Mucosa of descending colon (tissue), 3 donors: ENCODE data around the gene SKP2. TPM values are rescaled to one million over a fixed set of nuclear protein-coding genes. Genes with fewer than 3 reads are reported as not detected.
"Not testable (repeated sequence)": the region's sequence is repeated elsewhere in the genome, so short reads cannot be mapped to it uniquely, and the experiment has no call there.

ENCODE experiments used
- ATAC-seq: fragments of 200-7000 bp; cut with Tn5 transposase; one replicate; pipeline ENCODE4 v1.9.1; 2020; ENCODE audit warnings: mild to moderate bottlenecking, moderate library complexity
- DNase-seq, 3 donors: peaks; one replicate each; pipeline ENCODE4 v3.0.0-alpha.2; 2020
- H3K36me3 ChIP-seq: fragments of 200-600 bp; one replicate; pipeline ENCODE4 v1.8.0; 2021; ENCODE audit warnings: low read depth, mild to moderate bottlenecking
- H3K4me1 ChIP-seq: fragments of 200-600 bp; one replicate; pipeline ENCODE4 v1.8.0; 2021; ENCODE audit warnings: low read depth, mild to moderate bottlenecking
- H3K4me3 ChIP-seq: fragments of 200-600 bp; one replicate; pipeline ENCODE4 v1.8.0; 2021; ENCODE audit warnings: mild to moderate bottlenecking
- H3K9me3 ChIP-seq: fragments of 200-600 bp; one replicate; pipeline ENCODE4 v1.8.0; 2021; ENCODE audit warnings: mild to moderate bottlenecking
- CTCF ChIP-seq: fragments of 200-600 bp; IDR thresholded peaks from one replicate; pipeline ENCODE4 v1.8.0; 2022; ENCODE audit warnings: antibody characterized with exemption, mild to moderate bottlenecking
- intact Hi-C, 2 donors: fragments of 100-400 bp; cut with DNase I in 1 of 2; cut with micrococcal nuclease in 1 of 2; formaldehyde crosslinking; loops; one replicate each; pipeline versions ENCODE4 v1.11.0 to v1.11.1; 2022; cut with DNase I, micrococcal nuclease
- total RNA-seq, 3 donors: library from RNA; stranded (reverse); fragmentation: NEBNext Ultra II Directional in 2 of 3; extraction: Animal tissue kit (Norgen Biotek cat#: 25700) in 2 of 3; gene quantifications; one replicate each; pipeline versions ENCODE4 v1.2.1 to v1.2.4, GENCODE V29; 2021 to 2023
- donor health status: DM: no; HTN: no; CAD: no; lungs with moderate emphysema.
- donor health status: DM: no; HTN: no; CAD: no.
- donor health status: DM: no; HTN: yes; CAD: no.

The SKP2 gene
- total RNA-seq, 3 donors from 2014 or later = 11.6 to 24.2 (median 16.5) TPM

- Histone ChIP-seq H3K36me3 (no peaks in the 10 kb centered on the region), H3K9me3 (peaks cover 10% of the 10 kb centered on the region), H3K4me3 (no peak overlapping the region), H3K4me1 (no peaks in the 10 kb centered on the region)
- ATAC-seq (no peak), DNase-seq (no peak)
- intact Hi-C loops = no loop called here
- no peak for TF ChIP-seq CTCF
These were observed 41.8 kb downstream of the SKP2 start for GRCh38 chr5:36193746-36194145.

- H3K4me3 ChIP-seq = no peak overlapping the region
- no peaks in the 10 kb centered on the region for H3K4me1 ChIP-seq
- H3K36me3 ChIP-seq = no peaks in the 10 kb centered on the region
- intact Hi-C loops = no loop called here
- DNase-seq (no peak), ATAC-seq (no peak)
- no peak for TF ChIP-seq CTCF
- no peaks in the 10 kb centered on the region for H3K9me3 ChIP-seq
These were observed 46.4 kb downstream of the SKP2 start for GRCh38 chr5:36198281-36198680.

GRCh38 chr5:36198783-36199182 lies 46.9 kb downstream of the SKP2 start:
- H3K4me3 ChIP-seq, DNase-seq, H3K9me3 ChIP-seq, H3K36me3 ChIP-seq, ATAC-seq, intact Hi-C loops, H3K4me1 ChIP-seq: not testable (repeated sequence)

- no peak for ATAC-seq
- Histone ChIP-seq H3K9me3 (no peaks in the 10 kb centered on the region), H3K4me3 (no peak overlapping the region), H3K4me1 (no peaks in the 10 kb centered on the region), H3K36me3 (no peaks in the 10 kb centered on the region)
- no peak for TF ChIP-seq CTCF
- no peak for DNase-seq
- intact Hi-C loops = no loop called here
These were observed 47.7 kb downstream of the SKP2 start for GRCh38 chr5:36199620-36200019.

GRCh38 chr5:36200513-36200912 lies 48.6 kb downstream of the SKP2 start:
- ATAC-seq = no peak
- TF ChIP-seq CTCF = no peak

GRCh38 chr5:36202521-36202961 lies 50.6 kb downstream of the SKP2 start:
- Histone ChIP-seq H3K4me1 (no peaks in the 10 kb centered on the region), H3K36me3 (no peaks in the 10 kb centered on the region), H3K4me3 (no peak overlapping the region), H3K9me3 (no peaks in the 10 kb centered on the region)
- DNase-seq = no peak
- ATAC-seq = no peak
- intact Hi-C loops = no loop called here
- TF ChIP-seq CTCF = no peak

More at GRCh38 chr5:36200513-36200912, 48.6 kb downstream of the SKP2 start:
- H3K4me3 ChIP-seq = no peak overlapping the region
- no peak for DNase-seq
- no peaks in the 10 kb centered on the region for H3K4me1 ChIP-seq
- H3K9me3 ChIP-seq = no peaks in the 10 kb centered on the region
- intact Hi-C loops = no loop called here
- no peaks in the 10 kb centered on the region for H3K36me3 ChIP-seq
